ENCODE measurements around the gene MZT1.
"Not testable (repeated sequence)": the region's sequence is repeated elsewhere in the genome, so short reads cannot be mapped to it uniquely, and the experiment has no call there.

Gene MZT1

GRCh38 chr13:72727417-72728289, at the start of gene MZT1, which contains the start of gene BORA:
TSS of gene MZT1 (minus strand) at chr13:72727629. CDS start at chr13:72727602, 27 bp downstream.
TSS of gene BORA (plus strand) at chr13:72727923. CDS start at chr13:72728941, 1,018 bp downstream.
- peak; percentile 98 for DNase-seq (ENCODE audit: low read depth, low spot score)

- DNase-seq (ENCODE audit: low read depth, low spot score) = no peak
Measured at GRCh38 chr13:72774019-72774418, 46.6 kb upstream of the MZT1 start.

DNA sequence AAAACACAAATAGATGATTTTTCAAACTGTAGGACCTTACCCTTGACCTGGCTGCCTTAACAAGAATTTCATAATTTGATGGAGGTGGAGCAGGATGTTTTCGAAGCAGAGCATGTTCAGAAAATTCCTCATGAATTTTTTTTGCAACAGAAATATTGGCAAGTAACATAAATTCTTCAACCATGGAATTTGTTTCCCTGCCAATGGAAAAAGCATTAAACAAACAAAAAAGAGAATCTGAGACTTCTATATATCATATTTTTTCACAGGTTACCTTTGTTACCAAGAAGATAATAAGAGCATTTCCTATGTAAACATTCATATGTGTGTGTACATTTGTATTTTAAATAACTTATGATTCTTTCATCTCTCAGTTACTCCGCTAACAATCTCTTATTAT, 36.0 kb upstream of the MZT1 start:
- no peak for DNase-seq (ENCODE audit: low read depth, low spot score)

DNA sequence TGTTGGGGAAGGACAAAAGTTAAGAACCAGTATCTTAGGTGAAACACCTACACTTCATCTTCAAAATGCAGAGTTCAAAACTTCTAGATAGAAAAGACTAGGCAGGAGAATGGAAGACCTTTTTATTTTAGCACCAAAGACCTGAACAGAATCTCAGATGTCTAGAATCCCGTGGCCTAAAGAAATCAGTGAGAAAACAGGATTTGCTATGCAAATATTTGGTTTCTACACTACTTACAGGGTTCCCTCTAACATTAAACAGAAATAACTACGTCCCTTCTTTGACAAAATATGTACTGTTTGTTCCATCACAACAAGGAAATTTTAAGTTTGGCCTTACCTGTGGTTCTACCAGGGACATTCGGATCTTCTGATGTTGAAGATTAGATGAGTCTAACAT, 32.8 kb upstream of the MZT1 start:
- no peak for DNase-seq (ENCODE audit: low read depth, low spot score)

DNA sequence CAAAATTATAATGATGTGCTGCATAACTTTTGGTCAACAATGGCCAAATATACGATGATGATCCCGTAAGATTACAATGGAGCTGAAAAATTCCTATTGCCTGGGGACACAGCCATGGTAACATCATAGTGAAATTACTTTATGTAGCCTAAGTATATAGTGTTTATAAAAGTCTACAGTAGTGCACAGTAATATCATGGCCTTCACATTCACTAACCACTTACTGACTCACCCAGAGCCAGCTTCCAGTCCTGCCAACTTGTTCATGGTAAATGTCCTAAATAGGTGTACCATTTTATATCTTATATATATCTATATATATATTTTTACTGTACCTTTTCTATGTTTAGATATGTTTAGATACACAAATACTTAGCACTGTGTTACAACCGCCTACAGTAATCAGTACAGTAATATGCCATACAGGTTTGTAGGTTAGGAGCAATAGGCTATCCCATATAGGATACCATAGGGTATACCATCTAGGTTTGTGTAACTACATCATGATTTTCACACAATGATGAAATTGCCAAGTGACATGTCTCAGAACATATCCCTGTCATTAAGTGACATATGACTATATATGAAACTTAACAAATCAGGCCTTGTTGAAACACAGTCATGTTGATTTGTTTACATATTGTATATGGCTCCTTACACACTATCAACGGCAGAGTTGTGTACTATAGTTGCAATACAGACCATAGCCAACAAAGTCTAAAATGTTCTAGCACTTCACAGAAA, 30.5 kb upstream of the MZT1 start:
- no peak for DNase-seq (ENCODE audit: low read depth, low spot score)

DNA sequence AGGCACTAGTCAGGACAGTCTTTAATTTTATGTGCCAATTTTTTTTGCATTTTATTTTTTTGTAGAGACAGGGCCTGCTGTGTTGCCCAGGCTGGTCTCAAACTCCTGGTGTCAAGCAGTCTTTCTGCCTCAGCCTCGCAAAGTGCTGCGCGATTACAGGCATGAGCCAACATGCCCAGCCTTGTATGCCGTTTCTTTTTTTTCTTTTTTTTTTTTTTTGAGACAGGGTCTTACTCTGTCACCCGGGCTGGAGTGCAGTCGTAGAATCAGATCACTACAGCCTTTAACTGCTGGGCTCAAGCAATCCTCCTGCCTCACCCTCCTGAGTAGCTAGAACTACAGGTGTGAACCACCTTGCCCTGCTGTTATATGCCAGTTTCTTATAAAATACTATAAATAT, 26.7 kb upstream of the MZT1 start:
- no peak for DNase-seq (ENCODE audit: low read depth, low spot score)

- no peak for DNase-seq (ENCODE audit: low read depth, low spot score)
Measured at GRCh38 chr13:72751220-72751619, 23.8 kb upstream of the MZT1 start.

- no peak for DNase-seq (ENCODE audit: low read depth, low spot score)
Measured at GRCh38 chr13:72745260-72745659, 17.8 kb upstream of the MZT1 start.

GRCh38 chr13:72740015-72740414, 12.6 kb upstream of the MZT1 start:
- no peak for DNase-seq (ENCODE audit: low read depth, low spot score)

- no peak for DNase-seq (ENCODE audit: low read depth, low spot score)
Measured at GRCh38 chr13:72737033-72737432, 9.6 kb upstream of the MZT1 start.

- no peak for DNase-seq (ENCODE audit: low read depth, low spot score)
Measured at GRCh38 chr13:72728290-72728605, 819 bp upstream of the MZT1 start.

- DNase-seq (ENCODE audit: low read depth, low spot score) = no peak
Measured at GRCh38 chr13:72726726-72727416, 558 bp downstream of the MZT1 start.

DNA sequence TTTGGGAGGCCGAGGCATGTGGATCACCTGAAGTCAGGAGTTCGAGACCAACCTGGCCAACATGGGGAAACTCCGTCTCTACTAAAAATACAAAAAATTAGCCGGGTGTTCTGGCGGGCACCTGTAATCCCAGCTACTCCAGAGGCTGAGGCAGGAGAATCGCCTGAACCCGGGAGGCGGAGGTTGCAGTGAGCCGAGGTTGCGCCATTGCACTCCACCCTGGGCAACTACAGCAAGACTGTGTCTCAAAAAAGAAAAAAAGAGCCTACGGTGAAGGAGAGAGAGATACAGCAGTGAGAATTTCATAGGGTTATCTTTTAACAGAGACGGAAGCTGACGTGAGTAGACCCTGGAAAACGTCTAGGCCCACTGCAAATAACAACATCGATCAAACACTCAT, 1.2 kb downstream of the MZT1 start:
- DNase-seq (ENCODE audit: low read depth, low spot score) = not testable (repeated sequence)

DNA sequence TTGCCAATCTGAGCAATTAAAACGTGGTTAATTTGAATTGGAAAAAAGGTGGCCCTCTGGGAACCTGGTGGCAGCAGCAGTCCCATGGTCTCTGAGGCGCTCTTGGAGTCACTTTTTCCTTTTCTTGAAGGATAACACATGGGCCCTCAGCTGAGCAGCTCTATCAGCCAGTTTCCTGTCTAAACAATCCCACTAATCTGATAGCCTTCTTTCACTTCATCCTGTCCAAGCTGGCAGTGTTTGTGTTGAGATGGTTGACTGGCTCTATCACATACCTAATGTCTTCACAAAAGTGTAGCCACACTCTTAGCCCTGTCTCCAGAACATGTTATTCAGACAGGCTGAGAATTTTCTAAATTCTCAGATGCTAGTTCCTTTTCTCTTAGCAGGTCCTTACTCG, 10.7 kb downstream of the MZT1 start:
- DNase-seq (ENCODE audit: low read depth, low spot score) = no peak

DNA sequence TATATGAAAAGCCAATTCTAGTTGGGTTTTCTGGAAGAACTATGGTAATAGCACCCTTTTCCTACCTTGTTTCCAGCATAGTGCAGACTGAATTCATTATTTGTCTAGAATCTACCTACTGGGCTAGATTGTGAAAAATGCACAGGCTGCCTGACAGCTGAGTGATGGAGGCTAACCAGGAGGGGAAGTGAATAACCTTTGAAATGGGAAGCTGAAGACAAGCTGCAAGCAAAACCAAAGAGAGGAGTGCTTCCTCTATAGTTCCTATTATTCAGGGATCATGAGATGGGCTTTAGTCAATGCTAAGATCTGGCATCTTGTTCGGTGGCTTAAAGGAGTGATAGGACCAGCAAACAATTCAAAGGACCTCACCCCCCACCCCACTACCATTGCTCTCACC, 26.9 kb downstream of the MZT1 start:
- no peak for DNase-seq (ENCODE audit: low read depth, low spot score)

DNA sequence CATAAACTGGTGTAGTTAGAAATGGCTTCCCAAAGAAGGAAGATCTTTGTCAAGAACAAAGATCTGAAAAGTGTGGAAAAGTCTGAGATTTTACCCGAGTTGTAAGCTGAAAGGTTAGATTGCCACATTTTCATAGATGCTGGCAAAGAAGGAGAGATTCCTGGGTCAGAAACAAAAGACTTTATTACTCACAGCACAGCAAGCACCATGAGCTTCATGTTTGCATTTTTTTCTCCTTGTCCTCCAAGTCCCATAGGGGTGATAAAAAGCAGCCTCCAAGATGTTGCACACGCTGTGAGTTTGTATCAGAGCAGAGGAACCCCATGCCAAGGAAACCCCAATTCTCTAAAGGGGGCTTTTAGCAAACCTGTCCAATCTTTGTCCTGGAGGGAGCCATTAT, 29.3 kb downstream of the MZT1 start:
- DNase-seq (ENCODE audit: low read depth, low spot score) = no peak

- DNase-seq (ENCODE audit: low read depth, low spot score) = peak; percentile 13
Measured at GRCh38 chr13:72696579-72696978, 30.9 kb downstream of the MZT1 start.

DNA sequence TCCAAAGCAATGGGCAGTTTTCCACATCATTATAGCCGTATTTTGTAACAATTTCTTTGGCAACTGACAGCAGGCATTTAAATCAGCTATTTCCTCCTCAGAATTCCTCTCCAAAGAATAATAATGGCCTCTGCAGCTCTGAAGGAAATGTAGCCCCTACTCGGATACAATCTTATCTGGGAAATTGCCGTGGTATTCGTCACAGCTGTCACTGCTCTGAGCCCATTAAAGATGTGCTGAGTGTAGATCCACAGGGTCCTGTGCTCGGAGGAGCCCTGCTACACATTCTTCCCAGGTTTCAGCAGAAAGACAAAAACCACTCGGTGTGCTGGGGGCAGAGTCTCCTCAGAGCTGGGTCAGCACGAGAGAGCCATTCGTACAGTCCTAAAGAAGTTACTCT, 33.1 kb downstream of the MZT1 start:
- DNase-seq (ENCODE audit: low read depth, low spot score) = no peak

GRCh38 chr13:72693832-72694231, 33.6 kb downstream of the MZT1 start:
- no peak for DNase-seq (ENCODE audit: low read depth, low spot score)

GRCh38 chr13:72692884-72693514, 34.4 kb downstream of the MZT1 start:
- DNase-seq (ENCODE audit: low read depth, low spot score) = no peak

- no peak for DNase-seq (ENCODE audit: low read depth, low spot score)
Measured at GRCh38 chr13:72689181-72689696, 38.2 kb downstream of the MZT1 start.

DNA sequence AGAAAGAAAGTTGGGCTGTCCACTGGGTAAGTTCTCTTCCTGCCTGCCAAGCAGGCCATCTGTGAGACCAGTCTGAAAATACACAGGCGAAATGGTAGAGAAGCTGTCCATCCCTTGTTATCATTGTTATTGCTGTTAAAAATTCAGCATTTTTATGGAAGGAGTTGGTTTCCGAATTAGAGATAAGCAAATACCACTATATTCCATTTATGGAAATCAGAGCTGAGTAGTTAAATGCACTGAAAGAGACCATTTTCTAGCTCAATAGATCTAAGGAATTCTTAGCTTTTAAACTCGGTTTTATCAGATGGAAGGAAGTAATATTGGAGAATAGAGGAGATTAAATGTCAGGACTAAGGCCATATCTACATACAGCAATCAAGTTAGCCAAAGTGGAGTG, 40.7 kb downstream of the MZT1 start:
- DNase-seq (ENCODE audit: low read depth, low spot score) = no peak
